ENCODE results near the gene PDCD7. TPM values are rescaled to one million over a fixed set of nuclear protein-coding genes. Genes with fewer than 3 reads are reported as not detected.
"Not testable (repeated sequence)": the region's sequence is repeated elsewhere in the genome, so short reads cannot be mapped to it uniquely, and the experiment has no call there.

PDCD7 gene
- total RNA-seq, 4 donors from 2014 or later: 27.9 to 57.5 (median 37.8) TPM

DNA sequence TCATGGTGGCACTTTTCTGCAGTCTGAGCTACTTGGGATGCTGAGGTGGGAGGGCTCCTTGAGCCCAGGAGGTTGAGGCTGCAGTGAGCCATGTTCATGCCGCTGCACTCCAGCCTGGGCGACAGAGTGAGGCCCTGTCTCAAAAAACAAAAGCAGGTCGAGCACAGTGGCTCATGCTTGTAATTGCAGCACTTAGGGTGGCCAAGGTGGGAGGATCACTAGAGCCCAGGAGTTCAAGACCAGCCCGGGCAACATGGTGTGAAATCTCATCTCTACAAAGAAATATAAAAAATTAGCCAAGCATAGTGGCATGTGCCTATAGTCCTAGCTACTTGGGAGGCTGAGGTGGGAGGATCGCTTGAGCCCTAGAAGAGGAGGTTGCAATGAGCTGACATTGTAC, 28.6 kb downstream of the PDCD7 start:
- TF ChIP-seq EP300 (IDR thresholded peaks at IDR 0.05) (no peak), POLR2A (IDR thresholded peaks at IDR 0.05) (no peak)
- TF ChIP-seq, protein P1, sequence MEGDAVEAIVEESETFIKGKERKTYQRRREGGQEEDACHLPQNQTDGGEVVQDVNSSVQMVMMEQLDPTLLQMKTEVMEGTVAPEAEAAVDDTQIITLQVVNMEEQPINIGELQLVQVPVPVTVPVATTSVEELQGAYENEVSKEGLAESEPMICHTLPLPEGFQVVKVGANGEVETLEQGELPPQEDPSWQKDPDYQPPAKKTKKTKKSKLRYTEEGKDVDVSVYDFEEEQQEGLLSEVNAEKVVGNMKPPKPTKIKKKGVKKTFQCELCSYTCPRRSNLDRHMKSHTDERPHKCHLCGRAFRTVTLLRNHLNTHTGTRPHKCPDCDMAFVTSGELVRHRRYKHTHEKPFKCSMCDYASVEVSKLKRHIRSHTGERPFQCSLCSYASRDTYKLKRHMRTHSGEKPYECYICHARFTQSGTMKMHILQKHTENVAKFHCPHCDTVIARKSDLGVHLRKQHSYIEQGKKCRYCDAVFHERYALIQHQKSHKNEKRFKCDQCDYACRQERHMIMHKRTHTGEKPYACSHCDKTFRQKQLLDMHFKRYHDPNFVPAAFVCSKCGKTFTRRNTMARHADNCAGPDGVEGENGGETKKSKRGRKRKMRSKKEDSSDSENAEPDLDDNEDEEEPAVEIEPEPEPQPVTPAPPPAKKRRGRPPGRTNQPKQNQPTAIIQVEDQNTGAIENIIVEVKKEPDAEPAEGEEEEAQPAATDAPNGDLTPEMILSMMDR (IDR thresholded peaks at IDR 0.05): no peak
- H3K27me3 ChIP-seq: no peaks in the 10 kb centered on the region
- peaks cover 0 to 58% (median 3%) of the 10 kb centered on the region in 3 donors for H3K36me3 ChIP-seq
- no peak for DNase-seq (ENCODE audit: low spot score in 2 of 2)
- no peaks in the 10 kb centered on the region for H3K9me3 ChIP-seq
- WGBS, 2 donors: 81 to 85% methylated on average over 5 of the region's 5 CpGs
- H3K4me1 ChIP-seq: peaks cover 0 to 10% (median 0%) of the 10 kb centered on the region in 4 donors
- H3K4me3 ChIP-seq: no peak overlapping the region
- no peak overlapping the region for H3K27ac ChIP-seq

- TF ChIP-seq, protein P1 (IDR thresholded peaks at IDR 0.05): no peak
- TF ChIP-seq EP300 (IDR thresholded peaks at IDR 0.05): no peak
- TF ChIP-seq POLR2A (IDR thresholded peaks at IDR 0.05): no peak
- 91 to 99% methylated on average over 3 of the region's 3 CpGs for WGBS, 2 donors
These were observed 30.7 kb downstream of the PDCD7 start for GRCh38 chr15:65102912-65103311.

GRCh38 chr15:65101891-65102708, 31.5 kb downstream of the PDCD7 start:
- Histone ChIP-seq H3K36me3 (peaks cover 0 to 79% (median 3%) of the 10 kb centered on the region in 3 donors), H3K27ac (no peak overlapping the region), H3K27me3 (no peaks in the 10 kb centered on the region), H3K4me1 (peaks cover 0 to 10% (median 0%) of the 10 kb centered on the region in 4 donors), H3K9me3 (no peaks in the 10 kb centered on the region), H3K4me3 (no peak overlapping the region)
- no peak for TF ChIP-seq POLR2A (IDR thresholded peaks at IDR 0.05)
- TF ChIP-seq, protein P1 (IDR thresholded peaks at IDR 0.05): peak in 1 of 5 experiments; percentile 3
- WGBS, 2 donors: 62 to 66% methylated on average over 26 to 34 of the region's 75 CpGs
- DNase-seq (ENCODE audit: low spot score in 2 of 2): no peak

More at GRCh38 chr15:65102912-65103311, 30.7 kb downstream of the PDCD7 start:
- H3K9me3 ChIP-seq: no peaks in the 10 kb centered on the region
- H3K27me3 ChIP-seq: no peaks in the 10 kb centered on the region
- no peak overlapping the region for H3K4me3 ChIP-seq
- H3K4me1 ChIP-seq: peaks cover 0 to 10% (median 0%) of the 10 kb centered on the region in 4 donors
- H3K27ac ChIP-seq: no peak overlapping the region
- H3K36me3 ChIP-seq: peaks cover 0 to 71% (median 3%) of the 10 kb centered on the region in 3 donors
- no peak for DNase-seq (ENCODE audit: low spot score in 2 of 2)

- peaks cover 0 to 85% (median 3%) of the 10 kb centered on the region in 3 donors for H3K36me3 ChIP-seq
- peak; percentile 67 to 76 for DNase-seq (ENCODE audit: low spot score in 2 of 2)
- H3K9me3 ChIP-seq: no peaks in the 10 kb centered on the region
- no peak overlapping the region for H3K27ac ChIP-seq
- H3K27me3 ChIP-seq: no peaks in the 10 kb centered on the region
- WGBS, 2 donors: 27 to 38% methylated on average over 9 of the region's 9 CpGs
- H3K4me3 ChIP-seq: no peak overlapping the region
- TF ChIP-seq POLR2A (IDR thresholded peaks at IDR 0.05): no peak
- TF ChIP-seq EP300 (IDR thresholded peaks at IDR 0.05): no peak
- TF ChIP-seq, protein P1 (IDR thresholded peaks at IDR 0.05): peak; percentile 56 to 81 (median 74)
- peaks cover 0 to 10% (median 0%) of the 10 kb centered on the region in 4 donors for H3K4me1 ChIP-seq
These were observed 32.2 kb downstream of the PDCD7 start for GRCh38 chr15:65101411-65101890.

GRCh38 chr15:65100442-65100841, 33.2 kb downstream of the PDCD7 start:
- DNase-seq (ENCODE audit: low spot score in 2 of 2): no peak

DNA sequence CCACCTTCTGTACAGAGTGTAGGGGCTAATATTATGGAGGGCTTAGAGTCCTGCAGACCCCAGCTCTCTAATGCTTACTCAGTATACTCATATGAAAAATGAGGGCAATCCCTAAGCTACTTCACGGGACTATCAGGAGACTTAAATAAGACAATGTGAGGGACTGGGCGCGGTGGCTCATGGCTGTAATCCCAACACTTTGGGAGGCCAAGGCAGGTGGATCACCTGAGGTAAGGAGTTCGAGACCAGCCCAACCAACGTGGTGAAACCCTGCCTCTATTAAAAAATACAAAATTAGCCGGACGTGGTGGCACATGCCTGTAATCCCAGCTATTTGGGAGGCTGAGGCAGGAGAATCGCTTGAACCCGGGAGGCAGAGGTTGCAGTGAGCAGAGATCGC, 33.8 kb downstream of the PDCD7 start:
- not testable (repeated sequence) for H3K4me3 ChIP-seq; H3K9me3 ChIP-seq; H3K27me3 ChIP-seq; DNase-seq (ENCODE audit: low spot score in 2 of 2); H3K27ac ChIP-seq
- H3K4me1 ChIP-seq: peaks cover 0 to 21% (median 0%) of the 10 kb centered on the region in 4 donors
- 92 to 94% methylated on average over 10 of the region's 10 CpGs for WGBS, 2 donors
- peaks cover 0 to 81% (median 0%) of the 10 kb centered on the region in 3 donors for H3K36me3 ChIP-seq

More at GRCh38 chr15:65100442-65100841, 33.2 kb downstream of the PDCD7 start:
- Histone ChIP-seq H3K4me1 (peaks cover 0 to 14% (median 0%) of the 10 kb centered on the region in 4 donors), H3K36me3 (peaks cover 0 to 87% (median 3%) of the 10 kb centered on the region in 3 donors), H3K27ac (no peak overlapping the region), H3K4me3 (no peak overlapping the region), H3K27me3 (no peaks in the 10 kb centered on the region), H3K9me3 (no peaks in the 10 kb centered on the region)
- 79% methylated on average over 7 of the region's 7 CpGs for WGBS, 2 donors
- TF ChIP-seq POLR2A (IDR thresholded peaks at IDR 0.05): no peak
- TF ChIP-seq, protein P1 (IDR thresholded peaks at IDR 0.05): no peak
